Smooth muscle cell of the brain vasculature (primary cell): ENCODE measurements around the gene CEP128.

Experiments used
- DNase-seq: peaks from one replicate; pipeline ENCODE4 v3.0.0-alpha.2; 2012; ENCODE audit warnings: low read depth, low spot score

Gene CEP128

DNA sequence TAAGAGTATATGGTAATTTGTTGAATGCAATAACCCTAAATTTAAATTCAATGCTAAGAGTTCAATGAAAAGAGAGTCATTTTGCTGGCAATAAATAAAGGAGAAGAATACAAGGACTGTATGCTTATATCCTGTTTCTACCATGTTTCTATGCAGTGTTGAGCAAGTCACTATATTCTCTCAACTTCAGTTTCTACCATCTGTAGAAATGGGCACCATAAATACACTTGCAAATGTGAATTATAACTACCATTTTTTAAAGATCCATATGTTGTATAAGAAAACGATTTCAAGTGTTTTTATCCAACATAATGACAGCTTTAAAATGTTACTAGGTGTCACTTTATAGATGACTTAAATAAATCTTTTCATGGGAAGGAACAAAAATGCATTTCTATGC is 170.3 kb downstream of the CEP128 start:
- no peak for DNase-seq

- DNase-seq = no peak
These were observed 171.2 kb downstream of the CEP128 start for GRCh38 chr14:80770114-80770908.

DNA sequence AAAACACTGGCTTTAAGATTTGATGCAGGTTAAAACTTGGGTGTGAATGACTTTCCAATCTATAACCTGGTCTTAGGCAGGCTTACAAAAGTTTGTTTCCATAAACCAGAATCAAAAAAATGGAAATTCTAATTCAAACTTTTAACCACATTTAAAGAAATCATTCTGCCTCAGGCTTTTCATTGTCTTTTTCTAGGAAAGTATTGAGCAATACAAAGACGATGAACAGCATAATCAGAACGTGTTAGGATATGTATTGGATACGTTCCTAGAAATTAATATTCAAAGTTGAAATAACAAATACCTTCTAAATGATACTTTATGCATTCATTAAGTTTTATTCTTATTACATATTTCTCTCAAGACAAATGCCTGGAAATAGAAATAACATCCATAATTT is 172.9 kb downstream of the CEP128 start:
- no peak for DNase-seq

GRCh38 chr14:80764921-80765507 is 176.5 kb downstream of the CEP128 start:
- no peak for DNase-seq

- DNase-seq = no peak
These were observed 177.0 kb downstream of the CEP128 start for GRCh38 chr14:80764496-80764895.

DNA sequence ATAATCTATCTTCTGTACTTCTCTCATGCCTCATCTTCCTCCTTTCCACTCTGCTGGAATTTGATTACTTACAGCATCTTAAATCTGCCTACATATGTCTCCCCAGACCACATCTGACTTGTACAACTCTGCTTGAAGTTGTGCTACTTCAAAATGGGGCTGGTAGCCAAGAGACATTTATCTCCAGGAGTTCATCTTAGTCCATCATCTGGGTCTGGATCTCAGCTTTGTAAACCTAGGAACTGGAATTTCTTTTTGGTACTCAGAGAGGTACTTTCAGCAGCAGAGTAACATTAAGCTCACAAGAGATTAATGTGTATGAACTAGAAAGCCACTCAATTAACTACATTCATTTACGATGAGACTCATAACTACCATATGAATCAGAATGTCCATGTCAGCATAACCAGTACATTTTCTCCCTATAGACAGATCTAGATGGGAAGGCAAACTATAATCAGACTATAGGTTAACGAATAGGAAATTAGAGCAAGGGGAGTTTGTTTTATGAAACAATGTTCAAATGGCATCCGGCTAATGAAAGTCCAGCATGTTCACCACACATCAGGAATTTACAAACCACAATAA is 178.8 kb downstream of the CEP128 start:
- DNase-seq = no peak

- DNase-seq = no peak
These were observed 186.8 kb downstream of the CEP128 start for GRCh38 chr14:80754696-80755095.

- no peak for DNase-seq
These were observed 190.3 kb downstream of the CEP128 start for GRCh38 chr14:80751285-80751684.

DNA sequence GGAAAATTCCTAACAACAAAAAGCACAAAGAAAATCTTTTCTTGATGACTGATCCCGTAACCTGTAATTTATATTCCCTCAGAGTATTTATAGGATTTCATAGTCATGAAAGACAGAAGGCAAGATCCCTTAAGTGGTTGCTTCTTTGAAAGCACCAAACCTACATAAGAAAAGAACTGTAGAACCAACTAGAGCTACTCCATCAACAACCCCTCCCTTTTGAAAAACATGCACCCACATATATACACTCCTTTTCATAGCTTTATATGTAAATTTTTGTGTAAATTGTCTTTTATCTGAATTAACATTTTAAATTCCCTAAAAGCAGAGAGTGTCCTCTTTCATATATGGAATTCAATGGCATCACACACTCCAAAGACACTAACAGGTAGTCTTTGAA is 215.3 kb downstream of the CEP128 start:
- DNase-seq = no peak

- DNase-seq = no peak
These were observed 222.6 kb downstream of the CEP128 start for GRCh38 chr14:80718940-80719339.

- no peak for DNase-seq
These were observed 227.1 kb downstream of the CEP128 start for GRCh38 chr14:80714474-80714873.

DNA sequence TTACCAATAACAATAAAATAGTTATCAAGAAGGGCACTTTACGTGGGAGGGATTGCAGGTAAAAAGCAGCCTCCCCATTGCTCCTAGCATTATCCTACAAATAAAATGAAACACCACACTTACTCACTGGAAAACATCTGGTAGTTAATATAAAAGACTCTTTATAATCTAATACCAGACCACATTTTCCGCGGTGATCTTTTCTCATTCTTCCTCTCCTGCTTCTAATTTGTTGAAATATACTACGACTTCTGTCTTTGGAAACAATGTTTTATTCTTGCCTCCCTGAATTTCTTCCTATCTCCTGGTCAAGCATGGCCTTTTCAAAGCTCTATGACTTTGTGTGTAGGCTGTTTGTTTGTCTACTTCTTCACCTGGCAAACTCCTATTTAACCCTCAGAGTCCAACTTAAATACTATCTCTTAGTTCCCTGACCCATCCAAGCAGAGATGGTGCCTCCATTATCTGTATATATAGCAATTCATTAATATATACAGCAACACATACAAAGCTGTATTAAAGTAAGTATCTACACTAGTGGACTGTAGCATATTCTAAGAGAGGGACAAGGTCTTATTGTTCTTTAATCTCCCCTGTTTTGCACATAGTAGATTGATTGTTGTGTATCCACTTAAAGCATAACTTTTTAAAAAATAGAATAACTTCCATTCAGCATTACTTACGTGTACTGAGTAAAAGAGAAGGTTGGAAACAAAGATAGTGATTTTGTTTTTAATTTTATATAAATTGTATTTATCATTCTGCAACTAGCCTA is 228.3 kb downstream of the CEP128 start:
- DNase-seq = no peak

- no peak for DNase-seq
These were observed 236.1 kb downstream of the CEP128 start for GRCh38 chr14:80705241-80705980.

DNA sequence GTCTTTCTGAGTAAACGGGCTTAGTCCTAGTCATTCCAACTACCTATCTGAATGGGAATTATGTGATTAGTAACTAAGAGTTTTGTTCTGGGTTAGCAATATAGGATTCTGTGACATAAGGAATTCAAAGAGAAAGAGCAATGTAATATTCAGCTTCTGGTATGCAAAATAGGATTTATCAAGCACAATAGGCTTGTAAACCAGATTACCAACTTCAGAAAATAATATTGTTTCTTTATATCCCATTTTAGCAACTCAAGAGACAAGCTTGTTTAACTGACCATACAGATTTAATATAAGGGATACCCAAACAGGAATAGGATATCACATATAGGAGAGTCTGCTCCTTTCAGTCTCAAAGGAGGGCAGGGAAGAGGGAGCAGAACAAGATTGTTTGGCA is 240.9 kb downstream of the CEP128 start:
- DNase-seq = no peak

DNA sequence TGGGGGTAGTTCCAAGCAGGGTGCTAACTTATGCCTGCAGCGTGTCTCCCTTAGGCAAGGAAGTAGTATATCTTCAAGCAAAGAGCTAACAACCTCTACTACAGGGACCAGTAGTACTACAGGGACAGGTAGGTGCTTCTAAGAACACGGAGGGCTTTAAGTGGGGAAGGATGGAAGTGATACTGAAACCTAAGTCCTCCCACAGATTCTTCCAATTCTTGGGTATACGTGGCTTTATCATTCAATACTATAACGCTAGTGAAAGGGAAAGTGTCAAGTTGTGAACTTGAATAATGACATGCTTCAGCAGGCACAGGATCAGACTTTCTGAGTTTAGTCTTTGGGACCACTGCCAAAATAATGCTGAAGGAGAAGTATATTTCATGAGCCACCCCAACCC is 241.7 kb downstream of the CEP128 start:
- DNase-seq = no peak

DNA sequence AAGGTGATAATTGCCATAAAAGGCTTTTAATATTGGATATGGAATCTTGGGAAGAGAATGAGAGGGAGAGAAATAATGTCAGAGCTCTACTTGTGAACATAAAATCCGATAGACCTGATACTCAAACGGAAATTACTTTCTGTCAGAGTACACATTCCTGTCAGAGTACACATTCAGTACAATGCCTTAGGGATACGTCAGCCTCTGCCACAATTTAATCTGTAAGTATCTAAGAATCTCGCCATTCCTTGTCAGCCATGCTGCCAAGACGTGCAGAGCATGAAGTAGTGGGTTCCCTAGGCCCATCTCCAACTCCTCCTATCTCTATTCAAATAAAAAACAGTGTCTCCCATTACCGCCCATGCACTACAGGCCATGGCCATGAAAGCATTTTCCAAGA is 242.6 kb downstream of the CEP128 start:
- DNase-seq = no peak

DNA sequence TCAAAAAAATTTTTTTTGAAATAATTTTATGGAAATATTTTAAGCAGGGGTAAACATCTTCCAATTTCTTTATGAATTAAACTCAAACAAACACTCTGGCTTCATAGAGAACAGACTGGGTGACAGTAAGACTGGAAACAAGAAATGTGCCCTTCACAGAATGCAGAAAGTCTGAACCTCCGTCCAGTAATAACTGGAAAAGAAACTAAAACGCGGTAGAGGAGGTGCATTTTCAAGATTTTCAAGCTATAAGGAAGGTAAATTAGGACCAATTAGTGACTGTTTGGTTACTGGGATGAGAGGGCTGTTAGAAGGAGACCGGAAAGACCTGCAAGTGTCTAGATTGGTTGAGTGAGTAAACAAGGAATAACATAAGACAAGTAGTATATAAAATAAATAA is 245.7 kb downstream of the CEP128 start:
- no peak for DNase-seq

- DNase-seq = no peak
These were observed 248.6 kb downstream of the CEP128 start for GRCh38 chr14:80692903-80693302.

GRCh38 chr14:80681651-80682050 is 259.9 kb downstream of the CEP128 start:
- no peak for DNase-seq

- DNase-seq = no peak
These were observed 262.3 kb downstream of the CEP128 start for GRCh38 chr14:80679273-80679672.

DNA sequence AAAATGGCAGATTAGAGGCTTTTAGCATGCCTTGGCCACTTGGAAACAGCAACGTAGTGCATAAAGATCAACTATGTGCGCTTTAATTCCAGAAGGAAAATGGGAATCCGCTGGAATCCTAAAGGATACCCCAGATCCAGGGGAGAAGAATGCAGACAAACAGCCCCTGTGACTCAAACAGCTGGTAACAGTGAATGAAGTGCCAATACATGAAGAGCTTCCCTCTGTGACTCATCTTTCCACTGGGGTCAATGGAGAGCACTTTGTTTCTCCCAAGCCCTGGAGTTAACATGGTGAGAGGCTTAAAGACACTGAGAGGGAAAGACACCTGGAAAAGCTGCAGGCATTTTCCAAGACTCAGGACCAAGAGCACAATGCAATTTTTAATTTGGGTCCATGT is 263.1 kb downstream of the CEP128 start:
- DNase-seq = no peak

GRCh38 chr14:80669426-80669825 is 272.1 kb downstream of the CEP128 start:
- no peak for DNase-seq
